HL-60/S4 treated with phorbol 12-myristate 13-acetate at 8.2 ng/mL for 4 days and 3 days (cell line): Measurements from ENCODE around the gene ASAP2.

Experiments used
- in situ Hi-C: fragments of 300-500 bp; cut with MboI; formaldehyde crosslinking; loops from 2 replicates; pipeline ENCODE4 v1.15.0; 2022; ENCODE audit warnings: low sequenced_read_pairs

ASAP2 gene

DNA sequence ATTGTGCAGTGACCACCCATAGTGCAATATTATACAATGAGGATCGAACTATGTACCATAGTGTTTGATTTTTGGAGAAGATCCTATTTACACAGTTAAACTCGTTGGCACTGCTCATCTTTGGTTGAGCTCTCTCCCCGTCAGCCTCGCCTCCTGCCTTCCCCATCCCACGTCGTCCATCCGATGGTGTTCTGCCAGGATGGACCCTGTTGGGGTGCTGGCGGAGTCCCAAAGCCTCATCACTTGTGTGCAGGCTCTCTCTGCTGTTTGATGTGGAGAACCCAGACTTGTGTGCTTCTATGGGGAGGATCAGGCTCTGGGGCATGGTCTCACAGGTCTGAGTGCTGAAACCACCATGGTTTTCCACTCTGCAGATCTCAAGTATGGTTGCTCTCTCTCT, 131.3 kb downstream of the ASAP2 start:
- in situ Hi-C loops = loop anchor here (25.0 kb wide), 1 partner anchor 201 kb away; no protein-coding TSS in a partner anchor

DNA sequence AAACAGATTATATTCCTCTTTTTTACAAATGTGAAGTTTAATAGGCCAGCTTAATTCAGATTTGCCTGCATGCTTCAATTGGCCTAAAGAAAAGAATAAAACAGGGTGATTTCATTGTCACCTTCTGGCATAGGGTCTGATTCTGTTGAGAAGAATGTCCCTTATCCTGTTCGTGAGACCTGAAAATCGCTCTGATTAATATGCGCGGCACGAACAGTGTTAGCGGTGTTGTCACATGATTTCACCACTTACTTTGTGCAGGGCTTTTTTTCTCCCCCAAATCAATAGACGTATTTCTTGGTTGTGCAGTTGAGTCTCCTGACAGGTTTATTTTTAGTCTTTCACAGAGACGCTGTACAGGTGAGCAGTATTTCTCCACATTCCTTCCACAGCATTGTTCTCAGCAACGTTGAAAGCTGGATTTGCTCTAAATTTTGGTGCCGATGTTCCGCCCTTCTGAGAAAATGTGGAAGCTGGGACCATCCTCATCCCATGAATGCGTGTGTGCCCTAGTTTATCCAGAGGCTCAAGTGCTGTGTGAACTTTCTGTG, 134.8 kb downstream of the ASAP2 start:
- in situ Hi-C loops = loop anchor here (25.0 kb wide), 1 partner anchor 204 kb away; no protein-coding TSS in a partner anchor

DNA sequence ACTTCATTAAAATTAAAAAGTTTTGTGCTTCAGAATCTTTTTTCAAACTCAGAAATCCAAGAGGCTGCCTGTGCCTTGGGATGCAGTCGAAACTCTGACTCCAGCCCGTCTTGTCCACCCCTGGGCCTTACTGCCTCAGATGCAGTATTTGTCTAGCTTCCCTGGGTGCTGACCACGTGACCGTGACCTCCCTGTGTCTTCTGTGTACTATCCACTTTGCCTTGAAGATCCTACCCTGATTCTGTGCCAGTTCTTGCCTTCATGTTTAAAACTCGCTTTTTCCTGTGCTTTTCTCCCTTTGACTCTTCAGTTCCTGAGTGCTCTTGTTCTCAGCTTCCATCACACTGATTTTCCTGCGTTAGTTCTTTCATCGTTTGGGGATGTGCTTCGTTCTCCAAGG, 136.0 kb downstream of the ASAP2 start:
- in situ Hi-C loops = loop anchor here (25.0 kb wide), 1 partner anchor 205 kb away; no protein-coding TSS in a partner anchor

DNA sequence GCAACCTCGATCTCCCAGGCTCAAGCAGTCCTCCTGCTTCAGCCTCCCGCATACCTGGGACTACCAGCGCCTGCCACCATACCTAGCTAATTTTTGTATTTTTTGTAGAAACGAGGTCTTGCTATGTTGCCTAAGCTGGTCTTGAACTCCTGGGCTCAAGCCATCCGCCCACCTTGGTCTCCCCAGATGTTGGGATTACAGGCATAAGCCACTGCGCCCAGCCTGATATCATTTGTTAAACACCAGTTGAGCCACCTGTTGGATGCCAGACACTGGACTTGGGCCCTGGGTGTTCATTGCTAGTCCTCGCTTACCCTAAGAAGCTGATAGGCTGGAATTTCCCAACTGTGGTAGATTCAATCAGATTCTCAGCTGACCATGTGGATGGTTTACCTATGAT, 136.9 kb downstream of the ASAP2 start:
- in situ Hi-C loops = loop anchor here (25.0 kb wide), 1 partner anchor 206 kb away; no protein-coding TSS in a partner anchor

DNA sequence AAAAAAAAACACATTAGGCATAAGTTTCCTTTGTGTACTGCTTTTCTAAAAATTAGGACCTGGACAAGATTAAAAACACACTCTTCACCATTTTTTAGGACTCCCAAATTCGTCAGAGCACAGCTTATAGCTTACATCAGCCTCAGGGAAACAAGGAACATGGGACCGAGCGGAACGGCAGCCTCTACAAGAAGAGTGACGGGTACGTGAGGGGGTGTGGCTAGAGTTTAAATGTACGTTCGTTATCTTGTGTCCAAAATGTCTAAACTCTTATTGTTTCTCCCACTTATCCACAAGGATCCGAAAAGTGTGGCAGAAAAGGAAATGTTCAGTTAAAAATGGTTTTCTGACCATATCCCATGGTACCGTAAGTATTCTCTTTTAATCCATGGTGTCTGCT, 137.8 kb downstream of the ASAP2 start:
- in situ Hi-C loops = loop anchor here (25.0 kb wide), 1 partner anchor 207 kb away; no protein-coding TSS in a partner anchor

DNA sequence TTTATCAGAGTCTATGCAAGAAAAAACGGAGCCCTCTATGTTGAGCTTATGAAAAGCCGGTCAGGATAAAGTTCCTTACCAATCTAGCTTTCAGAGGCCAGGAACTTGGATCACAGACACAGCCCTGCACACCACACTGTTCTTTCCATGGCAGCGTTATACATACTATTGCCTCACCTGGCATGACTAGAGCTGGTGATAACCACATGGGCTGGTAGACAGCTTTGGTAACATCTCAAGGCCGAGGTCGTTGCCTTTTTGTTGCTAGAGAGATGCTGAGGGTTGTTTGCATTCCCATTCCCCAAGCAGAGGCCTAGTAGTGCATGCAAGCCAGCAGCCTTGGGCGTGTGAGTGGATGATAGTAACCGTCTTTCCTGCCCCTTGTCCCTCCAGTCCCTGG, 138.7 kb downstream of the ASAP2 start:
- in situ Hi-C loops = loop anchor here (25.0 kb wide), 1 partner anchor 208 kb away; no protein-coding TSS in a partner anchor

DNA sequence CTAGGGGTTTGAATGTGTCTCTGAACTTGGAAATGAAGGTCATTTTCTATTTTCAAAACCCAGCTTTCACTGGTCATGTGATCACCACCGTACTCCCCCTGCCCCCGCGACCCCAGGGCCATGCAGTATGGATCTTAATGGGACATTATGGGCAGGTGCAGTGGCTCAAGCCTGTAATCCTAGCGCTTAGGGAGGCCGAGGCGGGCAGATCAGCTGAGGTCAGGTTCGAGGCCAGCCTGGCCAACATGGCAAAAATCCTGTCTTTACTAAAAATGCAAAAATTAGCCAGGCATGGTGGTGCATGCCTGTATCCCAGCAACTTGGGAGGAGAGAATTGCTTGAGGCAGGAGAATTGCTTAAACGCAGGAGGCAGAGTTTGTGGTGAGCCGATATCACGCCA, 139.4 kb downstream of the ASAP2 start:
- in situ Hi-C loops = loop anchor here (25.0 kb wide), 1 partner anchor 209 kb away; no protein-coding TSS in a partner anchor

DNA sequence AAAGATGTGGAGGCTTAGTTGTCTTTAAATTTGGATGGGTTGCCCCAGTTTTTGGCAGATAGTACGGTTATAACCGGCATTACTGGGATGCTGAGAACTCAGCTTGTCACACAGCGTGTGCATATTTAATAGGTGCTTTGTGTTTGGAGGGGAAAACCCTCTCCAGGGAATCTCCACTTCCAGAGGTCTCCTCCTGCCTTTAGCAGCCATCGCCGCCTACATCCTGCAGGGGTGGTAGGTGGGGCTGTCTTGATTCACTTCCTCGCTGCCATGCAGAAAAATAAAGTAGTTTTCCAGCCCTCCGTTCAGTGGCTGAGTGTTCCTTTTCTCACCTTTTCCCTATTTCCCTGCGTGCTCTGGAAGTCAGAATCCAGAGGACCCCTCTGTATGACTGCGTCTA, 140.3 kb downstream of the ASAP2 start:
- in situ Hi-C loops = loop anchor here (25.0 kb wide), 1 partner anchor 210 kb away; no protein-coding TSS in a partner anchor

DNA sequence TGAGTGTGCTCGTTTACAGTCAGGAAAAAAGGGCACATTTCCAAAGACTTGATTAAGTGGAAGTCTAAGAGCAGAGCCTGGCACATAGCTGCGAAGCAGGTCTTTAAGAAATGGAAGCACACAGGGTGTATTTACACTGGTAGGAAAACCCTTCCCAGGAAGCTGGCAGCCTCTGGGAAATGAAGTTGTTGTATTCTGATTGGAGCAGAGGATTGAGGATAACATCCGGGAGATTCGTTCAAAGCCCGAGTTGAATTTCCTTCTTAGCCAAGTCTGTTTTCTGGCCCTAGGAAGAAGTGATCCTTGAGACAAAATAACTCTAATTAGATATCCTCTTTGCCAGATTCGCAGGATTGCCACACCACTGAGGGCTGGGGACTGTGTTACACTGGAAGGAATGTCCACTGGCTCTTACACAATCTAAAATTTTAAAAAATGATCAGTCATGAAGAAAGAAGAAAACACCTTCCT, 140.8 kb downstream of the ASAP2 start:
- in situ Hi-C loops = loop anchor here (25.0 kb wide), 1 partner anchor 210 kb away; no protein-coding TSS in a partner anchor

DNA sequence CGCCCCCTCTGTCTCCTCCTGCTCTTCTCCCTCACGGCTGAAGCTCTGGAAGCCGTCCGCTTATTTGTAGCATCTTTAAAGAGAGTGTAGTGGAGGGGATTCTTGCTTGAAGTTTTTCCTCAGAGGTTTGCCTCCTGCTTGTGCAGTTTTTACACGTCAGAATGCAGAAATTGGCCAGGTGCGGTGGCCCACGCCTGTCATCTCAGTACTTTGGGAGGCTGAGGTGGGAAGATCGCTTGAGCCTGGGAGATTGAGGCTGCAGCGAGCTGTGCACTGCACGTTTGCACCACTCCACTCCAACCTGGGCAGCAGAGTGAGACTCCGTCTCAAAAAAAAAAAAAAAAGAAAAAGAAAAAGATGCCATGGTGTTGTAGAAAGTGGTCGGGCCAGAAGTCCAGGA, 147.7 kb downstream of the ASAP2 start:
- in situ Hi-C loops = no loop called here

DNA sequence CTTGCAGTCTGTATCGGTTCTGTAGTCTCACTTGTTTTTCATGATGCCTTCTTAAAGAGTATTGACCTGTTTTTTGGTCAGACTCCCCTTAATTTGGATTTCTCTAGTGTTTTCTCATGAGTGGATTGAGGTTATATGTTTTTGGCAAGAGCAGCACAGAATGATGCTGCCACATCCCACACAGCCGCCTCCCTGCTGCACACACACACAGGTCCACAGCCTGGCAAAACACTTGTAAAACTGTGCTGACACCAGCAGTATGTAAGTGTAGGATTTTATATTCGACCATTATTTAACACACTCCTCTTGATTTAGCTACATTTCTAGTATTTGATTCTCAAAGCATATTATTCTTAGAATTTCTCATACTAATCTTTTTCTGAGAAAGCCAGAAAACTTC, 148.7 kb downstream of the ASAP2 start:
- in situ Hi-C loops = no loop called here

DNA sequence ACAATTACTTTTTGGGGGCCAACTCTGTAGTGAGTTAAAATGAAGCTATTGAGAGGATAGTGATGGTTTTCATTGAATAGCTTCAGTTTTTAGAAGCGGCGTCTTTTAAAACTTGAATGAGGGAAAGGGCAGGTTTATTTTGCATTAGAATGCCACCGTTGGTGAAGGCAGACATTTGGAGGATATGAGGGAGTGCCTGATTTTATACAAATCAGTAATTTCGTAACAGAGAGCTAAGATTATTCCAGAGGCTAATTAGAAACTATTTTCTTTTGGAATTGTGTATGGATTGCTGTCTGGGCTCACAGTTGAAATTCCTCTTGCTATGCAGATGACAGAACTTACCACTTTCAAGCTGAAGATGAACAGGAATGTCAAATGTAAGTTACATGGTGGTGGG, 149.1 kb downstream of the ASAP2 start:
- in situ Hi-C loops = no loop called here

DNA sequence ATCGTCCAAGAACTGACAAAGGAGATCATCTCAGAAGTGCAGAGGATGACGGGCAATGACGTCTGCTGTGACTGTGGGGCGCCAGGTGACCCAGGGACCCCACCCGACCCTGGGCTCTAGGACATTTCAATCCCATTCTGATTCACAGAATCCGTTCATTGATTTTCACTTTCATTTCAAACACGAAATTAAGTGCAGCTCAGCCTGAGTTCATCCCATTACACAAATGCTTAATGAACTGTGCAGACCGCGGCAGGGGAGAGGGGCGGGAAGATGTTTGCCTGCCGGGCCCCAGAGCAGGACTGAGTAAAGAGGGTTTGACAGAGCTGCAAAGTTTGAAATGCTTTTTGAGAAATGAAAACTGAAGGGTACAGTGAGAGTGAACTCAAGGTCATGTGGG, 149.6 kb downstream of the ASAP2 start:
- in situ Hi-C loops = no loop called here

DNA sequence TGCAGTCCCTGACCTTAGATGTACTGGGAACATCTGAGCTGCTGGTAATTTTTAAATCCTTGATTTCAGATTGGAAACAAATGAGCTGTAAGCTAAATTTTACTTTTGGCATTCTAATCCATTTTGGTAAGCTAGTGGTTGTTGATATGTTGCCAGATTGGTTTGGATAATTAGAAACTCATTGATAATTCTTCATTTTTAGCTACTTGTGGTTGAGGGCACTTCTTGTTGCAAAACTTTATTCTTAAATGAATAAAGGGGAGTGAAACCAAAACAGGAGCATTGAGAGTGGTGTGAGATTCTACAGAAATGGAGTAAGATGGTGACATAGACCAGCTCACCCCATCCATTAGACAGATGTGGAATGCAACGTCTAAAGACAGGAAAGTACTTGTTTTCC, 152.2 kb downstream of the ASAP2 start:
- in situ Hi-C loops = no loop called here

DNA sequence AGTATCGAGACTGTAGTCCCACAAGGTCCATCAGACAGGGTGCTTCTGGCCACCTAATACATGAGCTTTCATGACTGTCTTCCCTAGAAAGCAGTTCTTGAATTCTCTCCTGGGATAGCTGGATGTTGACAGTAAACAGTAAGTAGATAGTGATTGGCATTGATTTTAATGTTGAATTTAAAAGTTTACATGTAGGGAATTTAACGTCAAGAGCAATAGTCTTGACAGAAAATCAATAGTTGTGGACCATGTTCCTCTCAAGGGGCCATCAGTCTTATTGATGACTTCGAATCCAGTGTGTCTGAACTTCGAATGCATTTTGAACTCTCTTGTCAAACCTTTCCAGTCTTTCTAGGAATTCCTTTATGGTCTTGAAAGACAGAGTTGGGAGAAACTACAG, 152.9 kb downstream of the ASAP2 start:
- in situ Hi-C loops = no loop called here

DNA sequence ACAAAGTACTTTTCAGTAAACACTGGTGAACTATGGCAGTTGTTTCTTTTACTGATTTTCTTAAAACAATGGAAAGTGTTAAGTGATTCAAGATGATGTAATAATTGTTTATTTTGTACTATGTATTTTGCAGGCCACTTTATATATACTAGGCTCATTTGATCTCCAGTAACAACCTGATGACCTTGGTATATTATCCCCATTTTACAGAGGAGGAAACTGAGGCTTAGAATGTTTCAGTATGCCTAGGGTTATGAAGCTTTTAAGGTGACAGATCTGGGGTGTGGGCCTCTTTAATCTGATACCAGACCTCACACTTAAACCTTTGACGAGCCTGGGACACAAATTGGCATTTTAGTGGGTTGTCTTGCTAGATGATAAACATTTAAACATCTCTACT, 153.5 kb downstream of the ASAP2 start:
- in situ Hi-C loops = no loop called here

DNA sequence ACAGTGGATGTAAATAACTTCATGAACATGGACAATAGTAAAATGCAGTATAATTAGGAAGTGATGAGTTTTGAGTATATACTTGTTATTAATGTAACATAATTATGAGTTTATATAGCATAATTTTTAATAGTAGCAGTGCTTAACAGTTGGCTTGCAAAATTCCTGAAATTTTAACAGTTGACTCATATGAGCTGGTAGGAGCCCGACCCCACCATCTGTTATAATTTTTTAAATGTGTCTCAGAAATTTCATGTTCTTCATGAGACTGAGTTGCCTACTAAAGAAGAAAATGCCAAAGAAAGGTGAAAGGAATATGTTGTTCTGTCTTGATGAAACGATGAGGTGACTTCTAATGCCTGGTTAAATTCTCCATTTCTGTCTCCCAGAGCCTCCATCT, 154.1 kb downstream of the ASAP2 start:
- in situ Hi-C loops = no loop called here

DNA sequence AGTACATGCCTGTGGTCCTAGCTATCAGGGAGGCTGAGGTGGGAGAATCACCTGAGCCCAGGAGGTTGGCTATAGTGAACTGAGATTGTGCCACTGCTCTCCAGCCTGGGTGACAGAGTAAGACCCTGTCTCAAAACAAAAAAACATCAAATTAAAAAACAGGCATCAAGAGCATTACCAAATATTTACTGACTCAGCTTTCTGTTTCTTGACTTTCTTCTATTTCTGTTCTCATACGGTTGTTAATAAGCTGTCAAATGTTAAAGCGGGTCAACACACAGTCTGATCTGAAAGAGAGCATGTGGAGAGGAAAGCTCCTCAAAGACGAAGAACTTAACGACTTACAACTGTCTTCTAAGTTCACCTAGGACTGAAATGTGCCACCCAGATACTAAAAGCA, 157.8 kb downstream of the ASAP2 start:
- in situ Hi-C loops = no loop called here

DNA sequence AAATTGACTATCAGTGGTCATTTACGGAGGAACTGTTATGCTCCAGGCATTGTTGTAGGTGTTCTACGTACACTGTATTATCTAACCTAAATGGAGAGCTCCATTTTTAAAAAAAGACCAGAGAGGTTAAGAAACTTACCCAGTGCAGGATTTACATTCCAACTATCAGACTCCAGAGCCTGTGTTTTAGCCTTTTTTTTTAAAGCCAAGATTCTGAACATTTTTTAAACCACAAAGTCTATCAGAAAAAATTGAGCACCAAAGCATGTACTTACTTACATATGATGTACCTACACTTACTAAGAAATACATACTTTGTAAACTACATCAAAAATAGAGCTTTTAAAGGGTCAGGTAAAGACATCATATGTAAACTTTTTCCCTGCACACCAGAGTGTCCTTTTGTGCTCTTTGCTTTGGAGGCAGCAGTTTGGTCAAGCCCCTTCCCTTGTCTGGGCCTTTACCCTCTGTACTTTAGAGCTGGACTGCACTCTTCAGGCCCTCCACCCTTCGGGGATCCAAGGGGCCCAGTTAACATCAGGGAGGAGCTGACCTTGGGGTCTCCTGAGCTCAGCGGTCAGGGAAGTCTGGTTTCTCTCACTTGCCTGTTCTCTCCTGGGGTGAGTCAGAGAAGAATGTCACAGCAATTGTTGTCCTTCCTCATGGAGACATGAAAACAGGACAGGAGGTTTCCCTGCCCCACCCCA, 158.3 kb downstream of the ASAP2 start:
- in situ Hi-C loops = no loop called here

DNA sequence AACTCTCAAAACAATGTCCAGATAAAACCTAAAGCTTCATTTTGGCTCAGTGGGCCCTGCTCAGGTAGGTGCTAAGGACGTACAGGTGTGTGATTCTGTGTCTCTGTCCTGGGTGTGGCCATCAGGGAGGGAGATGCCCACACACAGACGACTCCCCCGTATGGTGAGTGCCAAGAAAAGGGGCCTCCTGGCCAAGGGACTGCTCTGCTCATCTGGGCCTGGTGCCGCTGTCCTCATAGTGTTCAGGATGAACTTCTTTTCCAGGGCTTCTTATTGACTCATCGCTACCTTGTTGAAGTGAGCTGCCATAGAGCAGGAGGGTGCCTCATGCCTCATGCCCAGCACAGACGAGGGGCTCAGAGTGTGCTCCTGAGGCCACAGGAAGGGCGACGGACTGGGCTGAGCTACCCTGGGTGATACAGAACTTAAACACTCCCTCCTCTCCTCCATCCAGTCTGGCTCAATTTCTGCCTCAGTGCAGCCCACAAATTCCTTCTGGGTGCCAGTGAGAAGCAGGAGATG, 158.9 kb downstream of the ASAP2 start:
- in situ Hi-C loops = no loop called here

DNA sequence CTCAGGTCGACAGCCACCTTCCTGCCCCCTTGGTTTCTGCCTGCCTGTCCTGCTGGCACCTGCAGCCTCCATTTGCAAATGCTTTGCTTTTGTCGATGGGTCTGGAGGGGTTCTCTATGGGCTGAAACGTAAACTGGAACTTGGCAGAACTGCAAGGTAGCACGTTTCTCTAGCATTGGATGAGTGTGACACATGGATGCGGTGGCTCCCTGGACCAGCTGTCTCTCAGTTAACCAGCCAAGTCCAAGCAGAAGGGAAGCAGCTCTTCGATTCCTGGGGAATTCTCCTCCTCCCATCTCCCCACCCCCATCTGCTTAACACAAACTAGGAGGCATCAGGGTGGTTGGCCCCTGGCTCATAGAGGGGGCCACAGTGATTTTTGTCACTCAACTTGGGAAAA, 159.4 kb downstream of the ASAP2 start:
- in situ Hi-C loops = no loop called here

DNA sequence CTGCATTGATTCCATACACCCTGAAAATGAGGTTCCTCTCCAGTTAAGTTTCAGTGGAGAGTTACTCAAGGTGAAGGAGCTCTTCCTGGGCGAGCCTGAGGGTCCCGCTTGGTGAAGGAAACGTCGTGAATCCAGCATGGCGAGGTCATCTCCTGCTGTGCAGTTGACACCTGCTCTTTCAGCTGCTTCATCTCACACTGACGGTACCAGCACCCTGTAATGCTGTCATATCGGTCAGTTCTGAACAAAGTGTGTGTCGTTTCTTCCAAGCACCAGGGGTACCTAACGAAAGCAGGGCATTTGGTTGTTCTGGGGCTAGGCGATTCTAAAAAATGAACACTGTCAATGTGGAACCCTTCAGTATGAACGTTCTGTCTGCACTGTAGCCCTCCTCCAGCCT, 164.1 kb downstream of the ASAP2 start:
- in situ Hi-C loops = no loop called here
